SU-DHL-6 (cell line): ENCODE results near the gene BCL2L13.

Experiments used
- H2AFZ ChIP-seq: fragments of 200-600 bp; sonication (generic); 2 replicates; pipeline ENCODE4 v1.6.1; 2014; ENCODE audit warnings: low read depth, mild to moderate bottlenecking, moderate library complexity, mixed read lengths, antibody characterized with exemption, low read length; ENCODE audit not compliant: severe bottlenecking
- H3F3A ChIP-seq: fragments of 200-600 bp; shearing (Covaris generic); 2 replicates; pipeline ENCODE4 v1.6.0; 2016; ENCODE audit warnings: antibody characterized with exemption, mild to moderate bottlenecking; ENCODE audit not compliant: insufficient read depth
- H3K27ac ChIP-seq: fragments of 200-600 bp; sonication (generic); 2 replicates; pipeline ENCODE4 v1.5.1; 2016; ENCODE audit warnings: low read depth, mild to moderate bottlenecking, low read length, moderate library complexity, mixed read lengths
- H3K27me3 ChIP-seq: fragments of 200-600 bp; sonication (generic), shearing (Covaris generic); 2 replicates; pipeline ENCODE4 v1.6.0; 2014; ENCODE audit warnings: mild to moderate bottlenecking, low read length
- H3K36me3 ChIP-seq: fragments of 200-600 bp; sonication (generic); 2 replicates; pipeline ENCODE4 v1.6.1; 2014; ENCODE audit warnings: mild to moderate bottlenecking, low read length, mixed read lengths
- H3K4me2 ChIP-seq: fragments of 300-600, 200-600 bp; shearing (Covaris generic), sonication (generic); 2 replicates; pipeline ENCODE4 v1.6.0; 2014; ENCODE audit warnings: low read length, low read depth, mild to moderate bottlenecking; ENCODE audit not compliant: poor library complexity, severe bottlenecking
- H3K4me3 ChIP-seq: fragments of 200-600 bp; sonication (generic); 2 replicates; pipeline ENCODE4 v1.5.1; 2014; ENCODE audit warnings: antibody characterized with exemption, low read length, mild to moderate bottlenecking, mixed read lengths; ENCODE audit not compliant: insufficient read depth, poor library complexity, severe bottlenecking
- H3K79me2 ChIP-seq: fragments of 200-600 bp; sonication (generic); 2 replicates; pipeline ENCODE4 v1.6.1; 2014; ENCODE audit warnings: mild to moderate bottlenecking, low read length, moderate library complexity; ENCODE audit not compliant: insufficient read depth
- H3K9ac ChIP-seq: fragments of 200-600 bp; sonication (generic); 2 replicates; pipeline ENCODE4 v1.7.0; 2014; ENCODE audit warnings: mild to moderate bottlenecking, low read length
- H3K9me2 ChIP-seq: fragments of 200-600 bp; sonication (generic); replicated peaks from 2 replicates; pipeline ENCODE4 v1.6.1; 2014; ENCODE audit warnings: low read length; ENCODE audit not compliant: insufficient read depth
- H3K9me3 ChIP-seq: fragments of 200-600 bp; sonication (generic); 2 replicates; pipeline ENCODE4 v1.6.1; 2014; ENCODE audit warnings: low read length, mixed read lengths; ENCODE audit not compliant: insufficient read depth
- H4K20me1 ChIP-seq: fragments of 200-600 bp; sonication (generic); 2 replicates; pipeline ENCODE4 v1.6.1; 2014; ENCODE audit warnings: low read depth, mild to moderate bottlenecking, antibody characterized with exemption, low read length, moderate library complexity, mixed read lengths
- CTCF ChIP-seq: fragments of 200-600 bp; sonication (generic); IDR thresholded peaks from one replicate; pipeline ENCODE4 v1.5.1; 2017; ENCODE audit warnings: antibody characterized with exemption, mild to moderate bottlenecking, low read length, moderate library complexity; ENCODE audit not compliant: insufficient read depth, poor library complexity, severe bottlenecking
- EZH2phosphoT487 ChIP-seq: fragments of 200-600 bp; sonication (generic), shearing (Covaris generic); conservative IDR thresholded peaks from 2 replicates; pipeline ENCODE4 v1.6.1; 2018; ENCODE audit warnings: mild to moderate bottlenecking, antibody characterized with exemption, low read length, moderate library complexity, mixed read lengths

Gene BCL2L13

GRCh38 chr22:17598318-17598717, 40.2 kb upstream of the BCL2L13 start:
- peaks cover 2% of the 10 kb centered on the region; the same call in 1 of the 2 replicates for H3K36me3 ChIP-seq
- no peaks in the 10 kb centered on the region for H3K9me3 ChIP-seq
- no peaks in the 10 kb centered on the region for H3K27me3 ChIP-seq
- no peak overlapping the region for H3K4me3 ChIP-seq
- H3F3A ChIP-seq: no peaks in the 10 kb centered on the region; the same call in 1 of the 2 replicates
- no peaks in the 10 kb centered on the region for H4K20me1 ChIP-seq
- no peak overlapping the region for H3K4me2 ChIP-seq
- no peak overlapping the region for H3K27ac ChIP-seq
- H3K9ac ChIP-seq: no peak overlapping the region
- H3K79me2 ChIP-seq: no peaks in the 10 kb centered on the region
- H3K9me2 ChIP-seq: no peaks in the 10 kb centered on the region
- H2AFZ ChIP-seq: no peak overlapping the region
- TF ChIP-seq CTCF: no peak

DNA sequence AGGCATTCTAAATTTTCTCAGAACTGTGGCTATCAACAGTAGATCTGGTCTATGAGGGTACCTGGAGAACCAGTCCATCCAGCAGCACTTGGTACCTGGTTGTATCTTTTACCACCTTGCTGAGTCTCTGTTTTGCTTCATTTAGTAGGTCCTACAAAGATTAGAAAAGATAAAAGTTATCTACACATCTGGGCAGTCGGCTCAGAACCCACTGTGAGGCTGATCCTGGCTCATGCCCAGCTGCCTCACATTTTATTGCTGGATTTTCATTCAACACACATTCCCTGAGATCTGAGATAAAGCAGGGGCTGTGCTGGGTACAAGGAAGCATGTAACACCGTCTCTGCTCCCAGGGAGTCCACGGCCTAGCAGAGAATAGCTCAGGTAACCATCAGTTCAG, 37.5 kb upstream of the BCL2L13 start:
- Histone ChIP-seq H4K20me1 (no peaks in the 10 kb centered on the region), H3F3A (no peaks in the 10 kb centered on the region), H2AFZ (no peak overlapping the region), H3K27ac (no peak overlapping the region), H3K27me3 (no peaks in the 10 kb centered on the region), H3K9me3 (no peaks in the 10 kb centered on the region), H3K4me3 (no peak overlapping the region), H3K9me2 (no peaks in the 10 kb centered on the region), H3K4me2 (no peak overlapping the region), H3K79me2 (no peaks in the 10 kb centered on the region), H3K9ac (no peak overlapping the region), H3K36me3 (0 out of 2 replicates have a peak, but pooled peaks cover 2% of the 10 kb centered on the region)
- TF ChIP-seq EZH2phosphoT487: no peak
- TF ChIP-seq CTCF: no peak

DNA sequence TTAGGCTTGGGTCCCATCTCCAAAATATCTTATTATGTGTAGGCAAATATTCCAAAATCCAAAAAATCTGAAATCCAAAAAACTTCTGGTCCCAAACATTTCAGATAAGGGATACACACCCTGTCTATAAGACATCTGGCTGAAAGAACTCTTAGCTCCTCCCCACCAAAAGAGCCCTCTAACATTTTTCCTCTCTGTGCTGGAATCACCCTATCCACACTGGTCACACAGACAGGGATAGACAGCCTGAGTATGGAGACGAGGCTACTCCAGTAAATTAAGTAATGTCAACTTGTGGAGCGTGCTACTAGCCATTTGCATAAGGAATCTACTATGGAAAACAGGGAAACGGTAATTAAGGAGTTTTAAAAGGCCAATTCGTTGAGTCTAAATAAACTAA, 34.9 kb upstream of the BCL2L13 start:
- Histone ChIP-seq H3K27ac (no peak overlapping the region), H3K4me2 (no peak overlapping the region), H3K27me3 (no peaks in the 10 kb centered on the region), H3F3A (no peaks in the 10 kb centered on the region), H3K4me3 (no peak overlapping the region), H3K79me2 (no peaks in the 10 kb centered on the region), H3K9me2 (no peaks in the 10 kb centered on the region), H3K9ac (no peak overlapping the region), H4K20me1 (no peaks in the 10 kb centered on the region), H3K9me3 (no peaks in the 10 kb centered on the region), H2AFZ (no peak overlapping the region), H3K36me3 (no peaks in the 10 kb centered on the region)
- TF ChIP-seq CTCF: no peak
- no peak for TF ChIP-seq EZH2phosphoT487

- Histone ChIP-seq H3K27me3 (no peaks in the 10 kb centered on the region), H4K20me1 (no peaks in the 10 kb centered on the region), H3F3A (no peaks in the 10 kb centered on the region), H3K9me3 (no peaks in the 10 kb centered on the region), H3K9me2 (no peaks in the 10 kb centered on the region), H2AFZ (no peak overlapping the region), H3K4me3 (no peak overlapping the region), H3K9ac (no peak overlapping the region), H3K27ac (no peak overlapping the region), H3K36me3 (no peaks in the 10 kb centered on the region), H3K79me2 (no peaks in the 10 kb centered on the region), H3K4me2 (no peak overlapping the region)
- TF ChIP-seq CTCF: no peak
- TF ChIP-seq EZH2phosphoT487: no peak
Measured at GRCh38 chr22:17606496-17606895, 32.1 kb upstream of the BCL2L13 start.
